Subcutaneous adipose tissue (tissue), 4 donors: ENCODE measurements around the gene WNT8B. TPM values are rescaled to one million over a fixed set of nuclear protein-coding genes. Genes with fewer than 3 reads are reported as not detected.

ENCODE experiments used
- CTCF ChIP-seq: fragments of 450-650 bp; IDR thresholded peaks from one replicate; pipeline ENCODE4 v1.5.1; 2016; ENCODE audit warnings: low read depth, mild to moderate bottlenecking, control low read depth, antibody characterized with exemption, moderate library complexity
- total RNA-seq, 4 donors: library from RNA; depleted of rRNA; stranded (reverse); fragments of >200 nt; gene quantifications; one replicate each; pipeline ENCODE4 v1.1.0, GENCODE V29; 2016

Gene WNT8B
- total RNA-seq, 4 donors from 2014 or later, result not detected

- no peak for TF ChIP-seq CTCF
Measured at GRCh38 chr10:100498059-100498458, 35.2 kb downstream of the WNT8B start.

- TF ChIP-seq CTCF, result no peak
Measured at GRCh38 chr10:100501423-100501822, 38.6 kb downstream of the WNT8B start.

GRCh38 chr10:100502926-100503494 is 40.2 kb downstream of the WNT8B start:
- no peak for TF ChIP-seq CTCF

GRCh38 chr10:100504096-100504495 is 41.3 kb downstream of the WNT8B start:
- no peak for TF ChIP-seq CTCF

GRCh38 chr10:100505164-100505563 is 42.4 kb downstream of the WNT8B start:
- no peak for TF ChIP-seq CTCF

GRCh38 chr10:100506596-100507356 is 44.0 kb downstream of the WNT8B start:
- no peak for TF ChIP-seq CTCF

GRCh38 chr10:100507357-100507732 is 44.5 kb downstream of the WNT8B start:
- no peak for TF ChIP-seq CTCF
